ENCODE measurements around the gene PHACTR2.
"Not testable (repeated sequence)": the region's sequence is repeated elsewhere in the genome, so short reads cannot be mapped to it uniquely, and the experiment has no call there.

Gene PHACTR2

DNA sequence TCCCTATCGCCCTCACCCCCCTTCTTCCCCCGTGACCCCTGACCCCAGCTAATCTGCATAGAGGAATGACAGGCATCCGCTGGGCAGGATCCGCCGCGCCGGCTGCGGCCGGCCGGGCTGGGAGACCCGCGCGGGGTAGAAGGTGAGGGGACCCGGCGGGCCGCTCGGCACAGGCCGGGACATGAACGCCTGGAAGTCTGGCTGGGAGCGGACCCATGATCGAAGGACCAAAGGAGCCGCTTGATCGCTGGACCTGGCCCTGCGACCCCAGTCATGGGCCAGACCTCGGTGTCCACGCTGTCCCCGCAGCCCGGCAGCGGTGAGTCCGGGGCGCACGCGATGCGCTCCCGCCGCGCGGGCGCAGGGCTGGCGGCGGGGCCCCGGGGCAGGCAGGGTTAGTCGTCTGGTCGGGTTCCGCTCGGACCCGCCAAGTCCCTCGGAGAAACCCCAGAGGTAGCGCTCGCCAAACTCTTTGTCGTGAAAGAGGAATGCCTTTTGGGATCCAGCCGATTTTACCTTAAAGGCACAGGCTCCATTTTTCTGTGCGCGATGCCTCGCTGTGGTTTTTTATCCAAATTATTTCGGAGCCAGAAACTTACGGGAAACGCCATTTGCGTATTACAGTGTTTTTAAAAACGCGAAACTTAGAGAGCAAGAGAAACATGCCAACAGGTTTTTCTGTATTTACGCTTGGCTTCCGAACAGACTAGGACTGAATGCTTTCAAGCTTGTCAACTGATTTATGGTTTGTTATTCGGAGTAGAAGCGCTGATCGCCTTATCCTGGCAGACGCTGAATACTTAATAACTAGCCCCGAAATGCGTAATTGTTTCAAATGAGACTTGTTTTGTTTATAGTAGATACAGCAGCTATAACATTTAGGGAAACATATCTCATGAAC, at the start of gene PHACTR2:
TSS of gene PHACTR2 (plus strand) at position 75 of the 901 bp plus-strand sequence. CDS start at position 274, 199 bp downstream.
- peak; percentile 18 to 56 (median 37) for DNase-seq (ENCODE audit: low read depth in 3 of 3)

DNA sequence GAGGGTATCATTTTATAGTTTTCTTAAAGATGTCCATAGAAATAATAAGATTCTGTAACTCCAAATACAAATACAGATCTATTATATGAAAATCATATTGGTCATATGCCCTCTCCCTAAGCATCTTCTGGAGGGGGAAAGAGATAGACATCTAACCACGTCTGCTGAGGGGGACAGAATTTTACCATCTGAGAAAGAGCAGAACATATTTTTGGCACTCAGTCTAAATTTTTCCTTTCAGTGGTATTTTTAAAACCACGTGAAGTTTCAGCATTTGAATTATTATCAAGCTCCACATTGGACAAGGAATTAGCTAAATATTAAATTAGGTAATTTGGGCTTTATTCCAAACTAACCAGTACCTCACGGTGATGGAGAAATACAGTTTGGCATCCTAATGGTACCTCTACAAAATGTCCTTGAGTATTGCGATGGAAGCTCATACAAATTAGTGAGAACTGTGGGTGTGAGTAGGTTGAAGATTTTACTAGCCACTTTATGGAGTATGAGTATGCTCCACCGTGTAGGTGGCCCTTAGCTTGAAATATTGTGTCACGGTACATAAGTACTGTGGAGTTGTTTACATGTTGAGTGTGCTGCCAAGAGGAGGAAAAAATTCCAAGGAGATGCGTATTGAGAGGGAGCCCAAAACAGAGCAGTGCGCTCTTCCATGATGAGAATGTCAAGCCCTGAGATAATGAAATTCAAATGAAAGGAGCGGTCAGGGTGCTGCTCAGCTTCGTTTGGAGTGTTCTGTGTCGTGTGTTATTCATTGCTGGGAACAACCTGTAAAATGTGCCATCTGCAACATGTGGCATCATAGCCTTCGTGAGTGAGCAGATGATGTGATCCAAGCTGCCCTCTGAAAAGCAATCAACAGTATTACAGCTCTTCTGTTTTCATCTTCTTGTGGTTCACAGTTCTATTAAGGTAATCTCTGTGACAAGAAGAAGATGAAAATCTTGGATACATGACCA, 48.4 kb upstream of the PHACTR2 start:
- DNase-seq (ENCODE audit: low read depth in 3 of 3): no peak

DNA sequence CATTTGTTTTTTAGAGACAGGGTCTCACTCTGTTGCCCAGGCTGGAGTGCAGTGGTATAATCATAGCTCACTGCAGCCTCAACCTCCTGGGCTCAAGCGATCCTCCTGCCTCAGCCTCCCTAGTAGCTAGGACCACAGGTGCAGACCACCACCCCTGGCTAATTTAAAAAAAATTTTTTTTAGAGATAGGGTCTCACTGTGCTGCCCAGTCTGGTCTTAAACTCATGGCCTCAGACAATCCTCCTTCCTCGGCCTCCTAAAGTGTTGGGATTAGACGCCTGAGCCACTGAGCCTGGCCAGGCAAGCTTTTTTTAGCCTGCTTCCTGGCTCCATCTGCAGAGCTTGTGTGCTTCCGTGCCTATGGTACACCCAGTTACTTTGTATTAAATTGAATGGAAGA, 46.6 kb upstream of the PHACTR2 start:
- not testable (repeated sequence) for DNase-seq (ENCODE audit: low read depth in 3 of 3)

DNA sequence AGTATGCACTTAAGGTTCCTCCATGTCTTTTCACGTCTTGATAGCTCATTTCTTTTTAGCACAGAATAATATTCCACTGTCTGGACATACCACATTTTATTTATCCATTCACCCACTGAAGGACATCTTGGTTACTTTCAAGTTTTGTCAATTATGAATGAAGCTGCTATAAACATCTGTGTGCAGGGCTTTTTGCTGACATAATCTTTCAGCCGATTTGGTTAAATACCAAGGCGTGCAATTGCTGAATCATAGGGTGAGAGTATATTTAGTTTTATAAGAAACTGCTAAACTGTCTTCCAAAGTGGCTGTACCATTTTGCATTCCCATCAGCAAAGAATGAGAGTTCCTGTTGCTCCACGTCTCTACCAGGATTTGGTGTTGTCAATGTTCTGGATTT, 44.9 kb upstream of the PHACTR2 start:
- no peak for DNase-seq (ENCODE audit: low read depth in 3 of 3)

DNA sequence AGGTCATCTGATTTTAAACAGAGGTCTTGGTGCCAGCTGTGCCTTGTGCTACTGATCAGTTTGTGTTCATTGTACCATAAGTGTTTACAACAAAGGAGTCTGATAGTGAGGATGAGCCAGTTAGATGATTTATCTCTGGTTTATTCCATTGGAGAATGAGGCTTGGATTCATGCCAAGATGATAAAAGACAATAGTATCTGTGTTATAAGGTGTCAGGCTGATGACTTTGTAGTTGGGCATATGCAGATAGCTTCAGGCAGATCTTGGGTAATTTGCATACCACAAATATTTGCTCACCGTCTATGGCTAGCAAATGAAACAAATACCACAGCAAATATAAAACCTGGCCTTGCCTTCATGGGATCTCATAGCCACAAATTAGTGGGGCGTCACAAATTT, 43.3 kb upstream of the PHACTR2 start:
- no peak for DNase-seq (ENCODE audit: low read depth in 3 of 3)

DNA sequence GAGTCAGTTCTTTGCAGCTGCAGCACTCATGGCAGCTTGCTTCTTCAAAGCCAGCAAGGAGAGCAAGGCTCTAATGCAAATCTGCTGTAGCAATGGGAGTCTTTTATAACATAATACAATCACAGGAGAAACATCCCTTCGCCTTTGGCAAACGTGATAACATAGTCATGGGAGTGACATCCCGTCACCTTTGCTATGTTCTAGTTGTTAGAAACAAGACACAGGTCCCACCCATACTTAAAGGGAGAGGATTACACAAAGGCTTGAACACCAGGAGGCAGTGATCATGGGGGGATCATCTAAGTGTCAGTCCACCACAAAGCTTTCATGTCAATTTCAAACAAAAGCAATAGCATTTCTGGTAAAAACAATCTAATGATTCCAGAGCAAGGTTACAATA, 40.1 kb upstream of the PHACTR2 start:
- DNase-seq (ENCODE audit: low read depth in 3 of 3): no peak

DNA sequence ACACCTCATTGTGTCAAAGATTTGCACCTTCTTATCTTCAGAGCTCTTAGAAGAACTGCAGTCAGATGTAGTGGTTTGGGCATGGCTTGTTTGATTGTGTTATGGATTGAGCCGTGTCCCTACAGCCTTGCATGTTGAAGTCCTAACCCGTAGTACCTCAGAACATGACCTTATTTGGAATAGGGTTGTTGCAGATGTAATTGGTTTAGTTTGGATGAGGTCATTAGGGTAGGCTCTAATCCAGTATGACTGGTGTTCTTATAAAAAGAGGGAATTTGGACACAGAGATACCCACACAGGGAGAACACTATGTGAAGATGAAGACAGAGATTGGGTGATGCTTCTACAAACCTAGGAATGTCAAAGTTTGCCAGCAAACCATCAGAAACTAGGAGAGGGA, 35.4 kb upstream of the PHACTR2 start:
- DNase-seq (ENCODE audit: low read depth in 3 of 3): no peak

DNA sequence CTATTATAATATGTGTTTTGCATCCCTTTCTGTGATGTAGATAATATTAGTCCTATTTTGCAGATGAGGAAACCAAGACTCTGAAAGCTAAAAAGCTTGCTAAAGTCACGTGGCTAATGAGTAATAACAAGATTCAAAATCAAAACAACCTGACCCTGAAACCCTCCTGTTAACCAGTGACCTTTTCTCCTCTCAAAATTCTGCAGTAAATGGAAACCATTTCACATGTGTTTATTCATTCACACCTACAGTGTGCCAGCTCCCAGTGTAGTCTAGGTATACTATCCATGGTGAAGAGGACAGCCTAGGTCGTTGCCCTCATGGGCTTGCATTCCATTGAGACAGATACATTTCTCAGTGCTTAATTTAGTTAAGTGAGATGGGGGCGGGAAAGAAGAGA, 30.6 kb upstream of the PHACTR2 start:
- DNase-seq (ENCODE audit: low read depth in 3 of 3): no peak

DNA sequence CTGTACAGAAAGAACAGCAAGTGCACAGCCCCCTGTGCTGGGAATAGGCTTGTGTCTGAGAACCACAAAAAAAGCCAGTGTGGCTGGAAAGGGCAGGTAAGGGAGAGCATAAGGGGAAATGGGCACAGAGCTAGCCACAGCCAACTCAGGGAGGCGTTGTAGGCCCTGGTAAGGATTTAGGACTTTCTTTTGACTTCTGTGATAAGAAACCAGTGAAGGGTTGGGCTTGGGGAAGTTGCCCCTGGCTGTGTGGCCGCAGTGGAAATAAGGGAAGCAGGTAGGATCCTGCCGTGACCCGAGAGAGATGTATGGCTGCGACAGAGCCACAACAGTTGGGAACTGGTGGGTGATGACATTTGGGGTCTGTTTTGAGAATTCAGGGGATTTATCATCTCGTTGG, 30.0 kb upstream of the PHACTR2 start:
- no peak for DNase-seq (ENCODE audit: low read depth in 3 of 3)

DNA sequence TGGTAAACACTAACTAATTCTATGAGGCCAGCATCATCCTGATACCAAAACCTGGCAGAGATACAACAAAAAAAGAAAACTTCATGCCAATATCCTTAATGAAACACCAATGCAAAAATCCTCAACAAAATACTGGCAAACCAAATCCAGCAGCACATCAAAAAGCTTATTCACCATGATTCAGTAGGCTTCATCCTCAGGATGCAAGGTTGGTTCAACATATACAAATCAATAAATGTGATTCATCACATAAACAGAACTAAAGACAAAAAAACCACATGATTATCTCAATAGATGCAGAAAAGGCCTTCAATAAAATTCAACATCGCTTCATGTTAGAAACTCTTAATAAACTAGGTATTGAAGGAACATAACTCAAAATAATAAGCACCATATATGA, 28.4 kb upstream of the PHACTR2 start:
- DNase-seq (ENCODE audit: low read depth in 3 of 3): not testable (repeated sequence)

DNA sequence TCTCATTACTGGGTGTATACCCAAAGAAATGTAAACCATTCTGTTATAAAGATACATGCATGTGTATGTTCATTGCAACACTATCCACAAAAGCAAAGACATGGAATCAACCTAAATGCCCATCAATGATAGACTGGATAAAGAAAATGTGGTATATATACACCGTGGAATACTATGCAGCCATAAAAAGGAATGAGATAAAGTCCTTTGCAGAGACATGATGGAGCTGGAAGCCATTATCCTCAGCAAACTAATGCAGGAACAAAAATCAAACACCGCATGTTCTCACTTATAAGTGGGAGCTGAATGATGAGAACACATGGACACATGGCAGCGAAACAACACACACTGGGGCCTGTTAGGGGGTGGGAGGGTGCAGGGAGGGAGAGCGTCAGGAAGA, 26.4 kb upstream of the PHACTR2 start:
- not testable (repeated sequence) for DNase-seq (ENCODE audit: low read depth in 3 of 3)

DNA sequence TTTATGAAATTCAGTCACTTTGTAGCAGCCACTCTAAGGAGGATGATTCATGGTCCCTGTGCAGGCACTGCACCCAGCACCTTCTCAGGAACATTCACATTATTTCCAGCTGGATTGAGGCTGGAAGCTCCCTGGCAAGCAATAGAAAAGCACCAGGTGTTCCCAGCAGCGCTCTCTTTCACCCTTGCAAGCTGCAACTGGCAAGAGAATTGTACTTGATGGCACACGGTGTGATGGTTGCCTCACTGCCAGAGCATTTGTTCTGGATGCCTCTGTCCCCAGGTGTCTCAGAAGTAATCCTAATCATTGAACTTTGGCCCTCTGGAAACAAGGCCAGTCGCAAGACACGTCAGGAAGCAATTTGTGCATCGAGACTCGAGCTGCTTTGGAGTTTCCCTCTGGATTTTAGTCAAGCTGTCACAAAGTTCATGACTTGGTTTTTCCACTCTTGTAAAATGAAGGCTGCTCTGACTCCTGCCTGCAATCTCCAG, 24.9 kb upstream of the PHACTR2 start:
- DNase-seq (ENCODE audit: low read depth in 3 of 3): no peak

DNA sequence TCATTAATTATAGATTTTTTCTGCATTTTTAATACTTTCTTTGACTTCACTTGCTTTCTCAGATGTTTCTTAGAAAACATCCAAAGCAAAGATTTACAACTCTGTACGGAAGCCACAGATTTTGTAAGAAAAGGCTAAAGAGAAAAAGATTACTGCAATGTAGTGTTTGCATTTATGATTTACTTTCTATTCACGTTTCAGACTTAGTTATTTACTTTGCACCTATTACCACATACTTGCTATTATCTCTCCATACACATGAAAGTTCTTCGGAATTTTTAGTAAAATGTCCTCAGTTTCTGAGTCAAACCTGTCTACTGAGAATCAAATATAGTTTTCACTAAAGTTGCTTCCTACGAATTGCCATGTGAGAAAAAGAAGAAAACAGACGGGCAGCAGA, 22.2 kb upstream of the PHACTR2 start:
- DNase-seq (ENCODE audit: low read depth in 3 of 3): no peak

DNA sequence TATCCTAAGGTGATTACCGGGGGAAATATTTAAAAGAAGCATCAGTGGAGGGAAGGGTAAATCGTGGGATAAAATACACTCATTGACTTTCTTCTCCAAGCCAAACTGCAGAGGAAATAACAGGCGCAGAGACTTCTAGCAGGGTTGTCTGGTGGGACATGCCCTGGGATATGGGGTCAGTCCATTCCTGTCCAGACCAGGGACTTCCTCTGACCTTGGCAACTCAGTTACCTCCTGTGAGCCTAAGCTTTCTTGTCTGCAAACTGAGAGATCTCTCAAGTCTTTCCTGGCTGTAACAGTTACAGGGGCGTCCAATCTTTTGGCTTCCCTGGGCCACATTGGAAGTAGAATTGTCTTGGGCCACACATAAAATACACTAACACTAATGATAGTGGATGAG, 21.7 kb upstream of the PHACTR2 start:
- DNase-seq (ENCODE audit: low read depth in 3 of 3): no peak

DNA sequence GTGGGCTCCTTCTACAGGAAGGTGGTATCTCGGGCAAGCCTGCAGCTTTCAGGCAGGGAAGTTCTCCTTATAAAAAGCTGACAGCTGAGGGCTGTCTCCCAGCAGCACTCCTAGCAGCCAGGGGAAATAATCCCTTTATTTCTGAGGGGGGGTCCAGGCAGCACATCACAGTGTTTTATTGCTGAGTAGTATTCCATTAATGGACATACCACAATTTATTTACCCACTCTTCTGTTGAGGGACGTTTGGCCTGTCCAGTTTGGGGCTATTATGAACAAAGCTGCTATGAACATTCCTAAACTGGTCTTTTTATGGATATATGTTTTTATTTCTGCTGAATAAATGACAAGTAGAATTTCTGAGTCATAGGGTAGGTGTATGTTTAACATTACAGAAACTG, 20.0 kb upstream of the PHACTR2 start:
- DNase-seq (ENCODE audit: low read depth in 3 of 3): no peak

DNA sequence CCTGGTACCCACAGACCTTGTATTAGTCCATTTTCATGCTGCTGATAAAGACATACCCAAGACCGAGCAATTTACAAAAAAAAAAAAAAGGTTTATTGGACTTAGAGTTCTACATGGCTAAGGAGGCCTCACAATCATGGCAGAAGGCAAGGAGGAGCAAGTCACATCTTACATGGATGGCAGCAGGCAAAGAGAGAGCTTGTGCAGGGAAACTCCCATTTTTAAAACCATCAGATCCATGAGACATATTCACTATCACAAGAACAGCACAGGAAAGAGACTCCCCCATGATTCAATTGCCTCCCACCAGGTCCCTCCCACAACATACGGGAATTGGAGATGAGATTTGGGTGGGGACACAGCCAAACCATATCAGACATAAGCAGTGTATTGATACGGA, 17.6 kb upstream of the PHACTR2 start:
- not testable (repeated sequence) for DNase-seq (ENCODE audit: low read depth in 3 of 3)

DNA sequence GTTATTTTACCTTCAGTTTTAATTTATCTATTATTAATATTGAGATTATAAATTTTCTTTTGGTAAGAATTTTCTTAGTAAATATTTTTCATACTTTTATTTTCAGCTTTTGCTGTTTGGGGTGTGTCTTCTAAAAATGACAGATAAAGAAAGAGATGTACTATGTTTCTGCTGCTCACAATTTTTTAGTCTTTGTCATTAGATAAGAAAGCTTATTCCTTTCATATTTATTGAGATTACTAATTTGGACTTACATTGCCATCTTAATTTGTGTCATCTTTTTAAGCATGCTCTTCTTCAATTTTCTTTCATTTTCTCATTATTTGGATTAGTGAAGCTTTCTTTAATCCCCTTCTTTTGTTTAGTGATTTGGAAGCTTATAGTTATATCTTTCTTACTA, 13.6 kb upstream of the PHACTR2 start:
- DNase-seq (ENCODE audit: low read depth in 3 of 3): no peak

DNA sequence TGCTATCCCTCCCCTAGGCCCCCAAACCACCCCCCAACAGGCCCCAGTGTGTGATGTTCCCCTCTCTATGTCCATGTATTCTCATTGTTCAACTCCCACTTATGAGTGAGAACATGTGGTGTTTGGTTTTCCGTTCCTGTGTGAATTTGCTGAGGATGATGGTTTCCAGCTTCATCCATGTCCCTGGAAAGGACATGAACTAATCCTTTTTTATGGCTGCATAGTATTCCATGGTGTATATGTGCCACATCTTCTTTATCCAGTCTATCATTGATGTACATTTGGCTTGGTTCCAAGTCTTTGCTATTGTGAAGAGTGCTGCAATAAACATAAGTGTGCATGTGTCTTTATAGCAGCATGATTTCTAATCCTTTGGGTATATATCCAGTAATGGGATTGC, 11.8 kb upstream of the PHACTR2 start:
- not testable (repeated sequence) for DNase-seq (ENCODE audit: low read depth in 3 of 3)

DNA sequence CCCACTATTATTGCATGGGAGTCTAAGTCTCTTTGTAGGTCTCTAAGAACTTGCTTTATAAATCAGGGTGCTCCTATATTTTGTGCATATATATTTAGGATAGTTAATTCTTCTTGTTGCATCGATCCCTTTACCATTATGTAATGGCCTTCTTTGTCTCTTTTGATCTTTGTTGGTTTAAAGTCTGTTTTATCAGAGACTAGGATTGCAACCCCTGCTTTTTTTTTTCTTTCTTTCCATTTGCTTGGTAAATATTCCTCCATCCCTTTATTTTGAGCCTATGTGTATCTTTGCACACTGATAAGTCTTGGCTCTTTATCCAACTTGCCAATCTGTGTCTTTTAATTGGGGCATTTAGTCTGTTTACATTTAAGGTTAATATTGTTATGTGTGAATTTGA, 8.3 kb upstream of the PHACTR2 start:
- not testable (repeated sequence) for DNase-seq (ENCODE audit: low read depth in 3 of 3)

DNA sequence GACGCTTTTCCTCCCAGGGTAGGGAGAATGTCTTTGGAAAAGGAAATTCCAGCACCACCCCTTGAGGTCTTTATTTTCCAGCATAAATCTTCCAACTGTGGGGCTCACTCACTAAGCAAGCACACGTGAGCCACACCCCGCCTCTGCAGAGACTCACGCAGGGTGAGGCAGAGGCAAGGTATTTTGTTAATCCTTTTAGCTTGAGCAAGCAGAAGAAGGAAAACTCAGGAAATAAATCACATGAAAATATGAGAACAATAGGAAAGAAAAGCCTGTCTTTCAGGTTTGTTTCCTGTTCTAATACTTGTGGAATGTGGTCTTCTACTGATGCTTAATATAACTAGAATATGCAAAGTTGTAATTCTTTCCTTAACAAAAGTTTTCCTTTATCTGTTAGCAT, 4.1 kb upstream of the PHACTR2 start:
- no peak for DNase-seq (ENCODE audit: low read depth in 3 of 3)

DNA sequence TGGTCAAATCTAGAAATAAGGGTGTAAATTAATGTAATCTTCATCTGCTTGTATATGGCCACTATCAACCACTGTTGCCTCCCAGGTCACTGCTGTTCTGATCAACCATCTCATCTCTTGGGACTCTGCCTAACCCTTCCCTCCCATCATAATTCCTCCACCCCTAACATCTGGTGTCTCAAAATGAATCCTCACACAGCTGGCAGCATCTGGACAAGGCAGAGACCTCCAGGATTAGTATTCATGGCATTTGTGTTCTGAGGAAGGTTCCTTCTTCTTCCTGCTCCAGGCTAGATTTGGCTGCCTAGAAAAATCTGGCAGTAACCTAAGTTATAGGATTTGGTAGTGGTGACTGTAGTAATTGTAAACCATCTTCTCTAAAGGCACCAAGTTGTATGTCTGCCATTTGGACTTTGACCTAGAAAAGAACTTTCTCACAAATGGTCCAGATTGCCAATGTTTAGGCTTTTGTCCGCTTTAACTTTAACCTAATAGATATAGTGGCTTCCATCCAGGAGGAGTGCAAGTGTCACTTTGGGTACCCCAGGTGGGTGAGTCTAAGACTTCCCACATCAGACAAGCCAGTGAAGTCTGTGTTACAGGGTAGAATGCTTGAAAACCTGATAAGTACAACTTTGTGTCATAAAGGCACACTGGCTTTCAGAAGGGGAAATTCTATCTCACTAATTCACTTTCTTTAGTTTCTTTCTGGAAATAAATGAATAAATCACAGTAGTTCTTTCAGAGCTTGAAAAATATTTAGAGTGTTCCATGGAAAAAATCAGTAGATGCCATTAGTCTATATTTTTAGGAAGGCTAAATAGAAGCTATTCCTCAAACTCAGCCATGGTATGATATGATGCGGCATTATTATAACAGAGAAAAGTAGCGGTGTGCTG, 3.0 kb upstream of the PHACTR2 start:
- DNase-seq (ENCODE audit: low read depth in 3 of 3): no peak

Data from stimulated activated CD4-positive, alpha-beta T cell treated with anti-CD3 and anti-CD28 coated beads, TNF-alpha, amount 100 ng/mL, for 24 hours (primary cell).